H1 (cell line): ENCODE results near the gene SIK2. TPM values are rescaled to one million over a fixed set of nuclear protein-coding genes. Genes with fewer than 3 reads are reported as not detected.

Experiments
- CTCF ChIA-PET: fragments of 300-600 bp; sonication (Branson Sonifier 250); formaldehyde crosslinking; loops from one replicate; lab custom pipeline; 2021; ENCODE audit not compliant: partially characterized antibody; lab: Charles Lee
- POLR2A ChIA-PET: fragments of 300-600 bp; sonication (Branson Sonifier 250); formaldehyde crosslinking; loops from one replicate; lab custom pipeline; 2021; ENCODE audit warnings: inconsistent platforms; ENCODE audit not compliant: partially characterized antibody; lab: Charles Lee
- DNase-seq, 2 experiments: peaks; one replicate each; pipeline versions ENCODE4 v3.0.0 to v3.0.0-alpha.2; 2010 to 2022; ENCODE audit warnings: low spot score in 2 of 2, low read depth in 1 of 2, mixed read lengths in 1 of 2
- FAIRE-seq: peaks from 2 replicates; lab custom pipeline; 2011; peaks lifted over from hg19 to GRCh38; lab: Jason Lieb, UNC
- H2AFZ ChIP-seq: 2 replicates; pipeline ENCODE4 v1.8.1; 2012; ENCODE audit warnings: low read length, inconsistent platforms
- H2AK5ac ChIP-seq: 2 replicates; pipeline ENCODE4 v1.6.1; 2013; ENCODE audit warnings: low read depth, low read length
- H2BK120ac ChIP-seq: replicated peaks from 2 replicates; pipeline ENCODE3; 2013; ENCODE audit warnings: low read depth, low read length, inconsistent platforms
- H2BK12ac ChIP-seq: 2 replicates; pipeline ENCODE4 v1.6.1; 2013; ENCODE audit warnings: low read depth, low read length
- H2BK15ac ChIP-seq: 2 replicates; pipeline ENCODE4 v1.6.1; 2013; ENCODE audit warnings: low read length
- H2BK20ac ChIP-seq: 2 replicates; pipeline ENCODE4 v1.6.1; 2013; ENCODE audit warnings: low read length
- H2BK5ac ChIP-seq: 2 replicates; pipeline ENCODE4 v1.6.1; 2013; ENCODE audit warnings: low read depth, low read length
- H3K14ac ChIP-seq: 2 replicates; pipeline ENCODE4 v1.6.1; 2013; ENCODE audit warnings: inconsistent platforms; ENCODE audit not compliant: insufficient read length
- H3K18ac ChIP-seq: 2 replicates; pipeline ENCODE4 v1.6.1; 2013; ENCODE audit warnings: low read length; ENCODE audit errors: extremely low read depth
- H3K23ac ChIP-seq: 2 replicates; pipeline ENCODE4 v1.6.1; 2013; ENCODE audit warnings: inconsistent platforms; ENCODE audit not compliant: insufficient read length
- H3K23me2 ChIP-seq: 2 replicates; pipeline ENCODE4 v1.6.1; 2013; ENCODE audit warnings: low read depth, low read length
- H3K27ac ChIP-seq: 2 replicates; pipeline ENCODE4 v1.6.1; 2011; ENCODE audit warnings: low read depth, low read length, inconsistent platforms
- H3K27me3 ChIP-seq, 4 experiments: replicated peaks in 1 of 4; 1 replicate in 1 of 4; 2 replicates in 3 of 4; pipeline versions ENCODE4 v1.6.1 to v1.8.1; 2011 to 2013; ENCODE audit warnings: low read length in 3 of 4, mild to moderate bottlenecking in 3 of 4, inconsistent platforms in 2 of 4, mixed read lengths in 2 of 4, moderate library complexity in 1 of 4; ENCODE audit not compliant: control insufficient read depth in 3 of 4, insufficient read depth in 3 of 4; ENCODE audit errors: extremely low read depth in 1 of 4
- H3K36me3 ChIP-seq, 4 experiments: 2 replicates each; pipeline versions ENCODE4 v1.6.1 to v1.8.1; 2011 to 2013; ENCODE audit warnings: mild to moderate bottlenecking in 4 of 4, low read length in 3 of 4, moderate library complexity in 2 of 4, control low read depth in 1 of 4, inconsistent platforms in 1 of 4; ENCODE audit not compliant: insufficient read depth in 4 of 4, control insufficient read depth in 2 of 4
- H3K4ac ChIP-seq: replicated peaks from 2 replicates; pipeline ENCODE3; 2013; ENCODE audit warnings: low read length, low read depth, mixed read lengths, inconsistent platforms; ENCODE audit not compliant: insufficient read length
- H3K4me1 ChIP-seq, 4 experiments: replicated peaks in 1 of 4; 1 replicate in 1 of 4; 2 replicates in 3 of 4; pipeline versions ENCODE4 v1.6.1 to v1.8.1; 2011 to 2013; ENCODE audit warnings: low read length in 3 of 4, inconsistent platforms in 2 of 4, mixed read lengths in 1 of 4; ENCODE audit not compliant: insufficient read depth in 4 of 4, control insufficient read depth in 3 of 4
- H3K4me2 ChIP-seq, 2 experiments: 2 replicates each; pipeline versions ENCODE4 v1.6.1 to v1.8.1; 2011 to 2013; ENCODE audit warnings: low read depth in 2 of 2, low read length in 2 of 2, control low read depth in 1 of 2, inconsistent platforms in 1 of 2, mild to moderate bottlenecking in 1 of 2; ENCODE audit not compliant: insufficient read depth in 1 of 2
- H3K4me3 ChIP-seq, 4 experiments: fragments of 200-600, 300-600 bp in 1 of 4; sonication (generic), shearing (Covaris generic), sonication (Bioruptor Twin) in 1 of 4; 2 replicates each; pipeline versions ENCODE4 v1.5.1 to v1.8.1; 2011 to 2016; ENCODE audit warnings: low read length in 4 of 4, low read depth in 3 of 4, control low read depth in 2 of 4, inconsistent platforms in 2 of 4, mild to moderate bottlenecking in 2 of 4, mixed read lengths in 1 of 4, moderate library complexity in 1 of 4; ENCODE audit not compliant: insufficient read depth in 2 of 4; ENCODE audit errors: extremely low read depth in 1 of 4
- H3K56ac ChIP-seq: replicated peaks from 2 replicates; pipeline ENCODE3; 2013; ENCODE audit warnings: low read depth, mild to moderate bottlenecking, mixed read lengths, low read length, inconsistent platforms; ENCODE audit not compliant: insufficient read length
- H3K79me1 ChIP-seq: 2 replicates; pipeline ENCODE4 v1.6.1; 2013; ENCODE audit warnings: low read depth, low read length, control low read depth
- H3K79me2 ChIP-seq, 2 experiments: 2 replicates each; pipeline versions ENCODE4 v1.6.1 to v1.8.1; 2012 to 2013; ENCODE audit warnings: low read length in 2 of 2, mild to moderate bottlenecking in 2 of 2, inconsistent platforms in 1 of 2; ENCODE audit not compliant: insufficient read depth in 2 of 2, control insufficient read depth in 1 of 2
- H3K9ac ChIP-seq, 4 experiments: replicated peaks in 1 of 4; 1 replicate in 1 of 4; 2 replicates in 3 of 4; pipeline versions ENCODE4 v1.6.1 to v1.8.1; 2011 to 2013; ENCODE audit warnings: low read depth in 3 of 4, low read length in 3 of 4, control low read depth in 2 of 4, mild to moderate bottlenecking in 2 of 4, moderate library complexity in 2 of 4, inconsistent platforms in 1 of 4; ENCODE audit errors: extremely low read depth in 1 of 4
- H3K9me3 ChIP-seq, 2 experiments: 2 replicates each; pipeline versions ENCODE4 v1.6.1 to v1.8.1; 2012 to 2013; ENCODE audit warnings: mild to moderate bottlenecking in 2 of 2, moderate library complexity in 2 of 2, control low read depth in 1 of 2, inconsistent platforms in 1 of 2, low read depth in 1 of 2, low read length in 1 of 2, mixed read lengths in 1 of 2; ENCODE audit not compliant: insufficient read depth in 2 of 2
- H4K20me1 ChIP-seq, 2 experiments: replicated peaks in 1 of 2; 2 replicates each; pipeline versions ENCODE3 to v1.8.1; 2011 to 2013; ENCODE audit warnings: inconsistent platforms in 2 of 2, low read length in 2 of 2, mild to moderate bottlenecking in 1 of 2; ENCODE audit not compliant: insufficient read depth in 2 of 2, control insufficient read depth in 1 of 2
- H4K5ac ChIP-seq: 2 replicates; pipeline ENCODE4 v1.6.1; 2013; ENCODE audit warnings: low read length, low read depth, mixed read lengths, inconsistent platforms; ENCODE audit not compliant: insufficient read length
- H4K8ac ChIP-seq: 2 replicates; pipeline ENCODE4 v1.8.0; 2013; ENCODE audit warnings: mild to moderate bottlenecking, moderate library complexity, low read length, inconsistent platforms; ENCODE audit not compliant: insufficient read depth; ENCODE audit errors: extremely low read depth
- H4K91ac ChIP-seq: replicated peaks from 2 replicates; pipeline ENCODE3; 2013; ENCODE audit warnings: low read length, mixed read lengths, inconsistent platforms; ENCODE audit not compliant: insufficient read length
- ASH2L ChIP-seq: fragments of 200-600, 300-600 bp; sonication (generic); IDR thresholded peaks from one replicate; pipeline ENCODE4 v1.7.1; 2017; ENCODE audit warnings: low read length
- ATF3 ChIP-seq: IDR thresholded peaks from 2 replicates; pipeline ENCODE4 v1.6.1; 2011; ENCODE audit warnings: low read depth, mild to moderate bottlenecking, low read length; ENCODE audit not compliant: insufficient read depth
- EGR1 ChIP-seq: IDR thresholded peaks from 2 replicates; pipeline ENCODE4 v1.6.1; 2011; ENCODE audit warnings: low read depth, low read length, borderline replicate concordance
- EP300 ChIP-seq, 2 experiments: IDR thresholded peaks; 1 replicate in 1 of 2; 2 replicates in 1 of 2; pipeline ENCODE4 v1.6.1; 2011 to 2012; ENCODE audit warnings: low read depth in 2 of 2, low read length in 2 of 2, mild to moderate bottlenecking in 2 of 2, borderline replicate concordance in 1 of 2, inconsistent platforms in 1 of 2, moderate library complexity in 1 of 2
- GABPA ChIP-seq: IDR thresholded peaks from 2 replicates; pipeline ENCODE4 v1.6.1; 2011; ENCODE audit warnings: mild to moderate bottlenecking, low read length, moderate library complexity, borderline replicate concordance; ENCODE audit not compliant: insufficient read depth
- HDAC6 ChIP-seq: IDR thresholded peaks from one replicate; pipeline ENCODE4 v1.7.1; 2012; ENCODE audit warnings: low read depth, mild to moderate bottlenecking, inconsistent platforms, low read length, moderate library complexity
- JUND ChIP-seq: IDR thresholded peaks from 2 replicates; pipeline ENCODE4 v1.6.1; 2011; ENCODE audit warnings: mild to moderate bottlenecking, improper control_type of control experiment, low read length
- KDM1A ChIP-seq: fragments of 200-600, 300-600 bp; sonication (generic); IDR thresholded peaks from 2 replicates; pipeline ENCODE4 v1.7.1; 2016; ENCODE audit warnings: mild to moderate bottlenecking, low read length, borderline replicate concordance
- KDM5A ChIP-seq: fragments of 200-600 bp; IDR thresholded peaks from 2 replicates; pipeline ENCODE4 v1.7.1; 2012; ENCODE audit warnings: mild to moderate bottlenecking, low read length, inconsistent platforms, mixed read lengths
- POLR2A ChIP-seq, 2 experiments: IDR thresholded peaks; 1 replicate in 1 of 2; 2 replicates in 1 of 2; pipeline ENCODE4 v1.6.1; 2011; ENCODE audit warnings: low read depth in 2 of 2, low read length in 2 of 2, mild to moderate bottlenecking in 2 of 2; ENCODE audit errors: control extremely low read depth in 1 of 2
- RAD21 ChIP-seq, 2 experiments: IDR thresholded peaks in 1 of 2; conservative IDR thresholded peaks in 1 of 2; 2 replicates each; pipeline ENCODE4 v1.6.1; 2011; ENCODE audit warnings: low read depth in 2 of 2, low read length in 2 of 2, improper control_type of control experiment in 1 of 2, inconsistent platforms in 1 of 2, mild to moderate bottlenecking in 1 of 2, moderate library complexity in 1 of 2
- YY1 ChIP-seq: IDR thresholded peaks from 2 replicates; pipeline ENCODE4 v1.6.1; 2011; ENCODE audit warnings: low read depth, mild to moderate bottlenecking, low read length
- WGBS, 2 experiments: shearing (Covaris generic) in 1 of 2; methylation state at CpG; one replicate each; pipeline versions ENCODE4 v1.1.6 to v1.1.7; 2013 to 2015; ENCODE audit warnings: low lambda C conversion rate in 2 of 2, mixed read lengths in 2 of 2, inconsistent platforms in 1 of 2, low coverage in 1 of 2, missing lambda C conversion rate in 1 of 2; ENCODE audit not compliant: insufficient replicate concordance in 2 of 2, insufficient coverage in 1 of 2, insufficient read length in 1 of 2; ENCODE audit errors: extremely low coverage in 1 of 2, missing lambda C conversion rate in 1 of 2; 5-methylcytosine and 5-hydroxymethylcytosine counted together
- polyA plus RNA-seq, 7 experiments: library from polyadenylated mRNA; depleted of rRNA in 3 of 7; stranded (reverse) in 5 of 7; unstranded in 2 of 7; fragments of >200 nt in 5 of 7; fragments of 200-250 nt in 2 of 7; gene quantifications; 1 replicate in 5 of 7; 2 replicates in 1 of 7; 4 replicates in 1 of 7; pipeline versions ENCODE4 v1.2.1 to v1.2.3, GENCODE V29; 2011 to 2013; ENCODE audit warnings: missing spikeins in 2 of 7, mixed read lengths in 2 of 7
- total RNA-seq: library from RNA; stranded (reverse); fragmentation: NEBNext Ultra II Directional; extraction: Animal tissue kit (Norgen Biotek cat#: 25700); gene quantifications from 2 replicates; pipeline ENCODE4 v1.2.1, GENCODE V29; 2021

The SIK2 gene
- total and polyA plus RNA-seq, 2 of the 8 experiments (the other 6 are each of a cell fraction or from before 2014, with no cell fraction given) = 8.8 to 11.2 TPM

GRCh38 chr11:111634981-111635705 lies 32.9 kb downstream of the SIK2 start:
- no peak overlapping the region for H2BK20ac ChIP-seq
- no peak overlapping the region for H2BK120ac ChIP-seq
- H2BK12ac ChIP-seq = no peak overlapping the region
- no peak overlapping the region for H4K5ac ChIP-seq
- peaks cover 0 to 1% of the 10 kb centered on the region in 2 experiments for H4K20me1 ChIP-seq
- CTCF ChIA-PET = no interaction called here
- FAIRE-seq (no peak), DNase-seq (no peak)
- no peaks in the 10 kb centered on the region for H3K27me3 ChIP-seq
- H3K9ac ChIP-seq = no peak overlapping the region
- H3K23ac ChIP-seq = no peak overlapping the region
- no peak overlapping the region for H3K4me2 ChIP-seq
- H3K36me3 ChIP-seq = no peaks in the 10 kb centered on the region
- no peak overlapping the region for H2AFZ ChIP-seq
- POLR2A ChIA-PET = no interaction called here
- H3K14ac ChIP-seq = no peak overlapping the region
- no peak overlapping the region for H2BK15ac ChIP-seq
- no peak overlapping the region for H3K18ac ChIP-seq
- H3K23me2 ChIP-seq = no peaks in the 10 kb centered on the region
- WGBS, 2 experiments = 83% methylated on average over 3 of the region's 5 CpGs; no CpG with 5 or more reads in 1 of the 2 experiments
- no peaks in the 10 kb centered on the region for H3K79me2 ChIP-seq
- peaks cover 0 to 8% (median 3%) of the 10 kb centered on the region in 4 experiments; a peak in 5 of 7 replicates for H3K4me1 ChIP-seq
- H3K79me1 ChIP-seq = no peaks in the 10 kb centered on the region
- H4K91ac ChIP-seq = no peak overlapping the region
- H2BK5ac ChIP-seq = no peak overlapping the region
- H3K27ac ChIP-seq = no peak overlapping the region
- H2AK5ac ChIP-seq = no peak overlapping the region
- H3K4ac ChIP-seq = no peak overlapping the region
- H3K9me3 ChIP-seq = no peaks in the 10 kb centered on the region
- no peak overlapping the region for H3K4me3 ChIP-seq
- H3K56ac ChIP-seq = no peak overlapping the region
- H4K8ac ChIP-seq = no peak overlapping the region
- no peak for TF ChIP-seq POLR2A (IDR thresholded peaks at IDR 0.05; ENCODE audit: control extremely low read depth in 1 of 2, low read depth in 2 of 2, low read length in 2 of 2)
- no peak for TF ChIP-seq JUND
- no peak for TF ChIP-seq ASH2L
- no peak for TF ChIP-seq KDM1A
- no peak for TF ChIP-seq EGR1
- no peak for TF ChIP-seq GABPA
- no peak for TF ChIP-seq HDAC6
- TF ChIP-seq EP300 (IDR thresholded peaks at IDR 0.05; ENCODE audit: borderline replicate concordance in 1 of 2, low read depth in 2 of 2, low read length in 2 of 2) = no peak
- no peak for TF ChIP-seq KDM5A
- no peak for TF ChIP-seq RAD21 (IDR thresholded peaks at IDR 0.05 in 1 of 2, conservative IDR thresholded peaks at IDR 0.05 in 1 of 2; ENCODE audit: low read depth in 2 of 2, low read length in 2 of 2)
- no peak for TF ChIP-seq YY1
- no peak for TF ChIP-seq ATF3
